ENCODE measurements around the gene MYCBP2.

Gene MYCBP2

GRCh38 chr13:77176350-77176749 lies 150.5 kb downstream of the MYCBP2 start:
- DNase-seq (ENCODE audit: extremely low spot score): no peak
- POLR2A ChIA-PET: interaction anchor here (0.7 kb wide), 1 partner anchor 17 kb away, joined by 4 read pairs; no protein-coding TSS in a partner anchor
- no peak for TF ChIP-seq CTCF (IDR thresholded peaks at IDR 0.05; ENCODE audit: control extremely low read depth, extremely low read depth, low read depth, missing control alignments)
- CTCF ChIA-PET: interaction anchor here (1.3 to 2.4 kb wide), 5 partner anchors 9 to 42 kb away, joined by 3 to 9 read pairs (median 5); no protein-coding TSS in a partner anchor

- DNase-seq (ENCODE audit: extremely low spot score): no peak
- CTCF ChIA-PET: interaction anchor here (0.8 to 1.1 kb wide), 4 partner anchors 19 to 62 kb away, joined by 3 read pairs; no protein-coding TSS in a partner anchor
- TF ChIP-seq CTCF (IDR thresholded peaks at IDR 0.05; ENCODE audit: control extremely low read depth, extremely low read depth, low read depth, missing control alignments): no peak
- POLR2A ChIA-PET: no interaction called here
Observed at GRCh38 chr13:77172650-77173049, 154.2 kb downstream of the MYCBP2 start.

GRCh38 chr13:77171451-77171850 lies 155.4 kb downstream of the MYCBP2 start:
- DNase-seq (ENCODE audit: extremely low spot score): no peak
- TF ChIP-seq CTCF (IDR thresholded peaks at IDR 0.05; ENCODE audit: control extremely low read depth, extremely low read depth, low read depth, missing control alignments): no peak
- ChIA-PET POLR2A (no interaction called here), CTCF (interaction anchor here (1.2 to 1.6 kb wide), 2 partner anchors 10 to 21 kb away, joined by 3 read pairs; no protein-coding TSS in a partner anchor)

- no peak for DNase-seq (ENCODE audit: extremely low spot score)
- ChIA-PET CTCF (no interaction called here), POLR2A (no interaction called here)
- TF ChIP-seq CTCF (IDR thresholded peaks at IDR 0.05; ENCODE audit: control extremely low read depth, extremely low read depth, low read depth, missing control alignments): no peak
Observed at GRCh38 chr13:77168237-77168636, 158.7 kb downstream of the MYCBP2 start.

GRCh38 chr13:77150651-77151050 lies 176.2 kb downstream of the MYCBP2 start:
- DNase-seq (ENCODE audit: extremely low spot score): no peak
- no peak for TF ChIP-seq CTCF (IDR thresholded peaks at IDR 0.05; ENCODE audit: control extremely low read depth, extremely low read depth, low read depth, missing control alignments)
- CTCF ChIA-PET: interaction anchor here (1.2 to 4.0 kb wide), 2 partner anchors 16 to 67 kb away, joined by 4 to 10 read pairs; no protein-coding TSS in a partner anchor
- POLR2A ChIA-PET: no interaction called here

- DNase-seq (ENCODE audit: extremely low spot score): no peak
- POLR2A ChIA-PET: interaction anchor here (0.5 kb wide), 1 partner anchor 69 kb away, joined by 5 read pairs; no protein-coding TSS in a partner anchor
- TF ChIP-seq CTCF (IDR thresholded peaks at IDR 0.05; ENCODE audit: control extremely low read depth, extremely low read depth, low read depth, missing control alignments): no peak
- CTCF ChIA-PET: no interaction called here
Observed at GRCh38 chr13:77143431-77143830, 183.5 kb downstream of the MYCBP2 start.
